ENCODE results near the gene ETV7.

Gene ETV7

DNA sequence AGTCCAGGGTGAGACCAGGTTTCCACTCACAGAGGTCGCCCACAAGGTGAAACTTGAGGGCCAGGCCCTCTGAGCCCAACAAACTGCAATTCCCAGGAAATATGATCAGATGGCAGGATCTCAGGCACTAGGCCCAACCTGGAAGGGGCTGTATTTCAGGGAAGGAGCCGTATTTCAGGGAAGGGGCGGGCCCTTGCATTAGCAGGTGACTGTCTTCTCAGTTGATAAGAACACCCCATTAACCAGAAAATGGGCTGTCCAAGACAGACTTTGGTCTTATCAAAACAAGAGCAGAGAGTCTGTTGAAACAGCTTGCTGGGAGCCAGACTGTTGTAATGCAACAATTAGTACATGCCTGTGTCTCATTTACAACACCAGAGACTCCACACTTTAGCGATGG lies 39.8 kb downstream of the ETV7 start:
- ChIA-PET POLR2A (no interaction called here), CTCF (interaction anchor here (0.8 kb wide), 1 partner anchor 14 kb away, joined by 3 read pairs; no protein-coding TSS in a partner anchor)
- no peak for DNase-seq (ENCODE audit: extremely low spot score)
- no peak for TF ChIP-seq NFRKB (IDR thresholded peaks at IDR 0.05)
- TF ChIP-seq, protein P1, sequence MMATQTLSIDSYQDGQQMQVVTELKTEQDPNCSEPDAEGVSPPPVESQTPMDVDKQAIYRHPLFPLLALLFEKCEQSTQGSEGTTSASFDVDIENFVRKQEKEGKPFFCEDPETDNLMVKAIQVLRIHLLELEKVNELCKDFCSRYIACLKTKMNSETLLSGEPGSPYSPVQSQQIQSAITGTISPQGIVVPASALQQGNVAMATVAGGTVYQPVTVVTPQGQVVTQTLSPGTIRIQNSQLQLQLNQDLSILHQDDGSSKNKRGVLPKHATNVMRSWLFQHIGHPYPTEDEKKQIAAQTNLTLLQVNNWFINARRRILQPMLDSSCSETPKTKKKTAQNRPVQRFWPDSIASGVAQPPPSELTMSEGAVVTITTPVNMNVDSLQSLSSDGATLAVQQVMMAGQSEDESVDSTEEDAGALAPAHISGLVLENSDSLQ (IDR thresholded peaks at IDR 0.05), result no peak

DNA sequence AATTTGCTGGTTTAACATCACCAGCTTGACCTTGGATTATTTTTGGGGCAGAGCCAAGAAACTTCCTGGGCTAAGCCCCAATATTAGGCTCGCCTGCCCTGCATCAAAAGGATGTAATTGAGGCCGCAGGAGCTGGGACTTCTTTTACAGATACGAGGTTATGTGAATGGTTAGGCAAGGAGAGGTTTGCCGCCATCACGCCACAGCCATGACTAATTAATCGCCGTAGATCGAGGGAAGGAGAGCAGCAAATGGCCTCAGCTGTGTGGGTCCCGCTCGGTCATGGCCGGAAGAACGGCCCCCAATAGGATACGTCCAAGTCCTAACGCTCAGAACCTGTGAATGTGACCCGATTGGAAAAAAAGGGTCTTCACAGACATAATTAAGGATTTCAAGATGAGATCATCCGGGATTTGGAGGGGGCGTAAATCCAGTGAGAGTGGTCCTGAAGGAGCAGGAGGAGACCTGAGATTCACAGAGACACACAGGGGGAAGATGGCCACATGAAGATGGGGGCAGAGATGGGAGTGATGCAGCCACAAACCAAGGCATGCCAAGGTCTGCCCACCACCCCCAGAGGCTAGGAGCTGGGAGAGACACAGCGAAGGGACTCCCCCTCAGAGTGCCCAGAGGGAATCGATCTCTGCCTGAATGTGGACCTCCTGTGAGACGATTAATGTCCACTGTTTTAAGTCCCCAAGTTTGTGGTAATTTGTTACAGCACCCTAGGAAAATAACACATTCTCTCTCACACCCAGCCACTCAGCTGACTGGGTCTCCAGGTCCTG lies 40.8 kb downstream of the ETV7 start:
- ChIA-PET POLR2A (no interaction called here), CTCF (interaction anchor here (0.8 to 1.1 kb wide), 2 partner anchors 12 to 15 kb away, joined by 3 read pairs; no protein-coding TSS in a partner anchor)
- TF ChIP-seq TARDBP (IDR thresholded peaks at IDR 0.05) (no peak), HDGF (IDR thresholded peaks at IDR 0.05; ENCODE audit: borderline replicate concordance) (no peak), ZNF384 (IDR thresholded peaks at IDR 0.05) (no peak), FOXA1 (IDR thresholded peaks at IDR 0.05) (no peak), SP1 (IDR thresholded peaks at IDR 0.05) (no peak), ELF4 (IDR thresholded peaks at IDR 0.05) (no peak), NFRKB (IDR thresholded peaks at IDR 0.05) (no peak), BHLHE40 (IDR thresholded peaks at IDR 0.05; ENCODE audit: borderline replicate concordance) (no peak)
- no peak for DNase-seq (ENCODE audit: extremely low spot score)

DNA sequence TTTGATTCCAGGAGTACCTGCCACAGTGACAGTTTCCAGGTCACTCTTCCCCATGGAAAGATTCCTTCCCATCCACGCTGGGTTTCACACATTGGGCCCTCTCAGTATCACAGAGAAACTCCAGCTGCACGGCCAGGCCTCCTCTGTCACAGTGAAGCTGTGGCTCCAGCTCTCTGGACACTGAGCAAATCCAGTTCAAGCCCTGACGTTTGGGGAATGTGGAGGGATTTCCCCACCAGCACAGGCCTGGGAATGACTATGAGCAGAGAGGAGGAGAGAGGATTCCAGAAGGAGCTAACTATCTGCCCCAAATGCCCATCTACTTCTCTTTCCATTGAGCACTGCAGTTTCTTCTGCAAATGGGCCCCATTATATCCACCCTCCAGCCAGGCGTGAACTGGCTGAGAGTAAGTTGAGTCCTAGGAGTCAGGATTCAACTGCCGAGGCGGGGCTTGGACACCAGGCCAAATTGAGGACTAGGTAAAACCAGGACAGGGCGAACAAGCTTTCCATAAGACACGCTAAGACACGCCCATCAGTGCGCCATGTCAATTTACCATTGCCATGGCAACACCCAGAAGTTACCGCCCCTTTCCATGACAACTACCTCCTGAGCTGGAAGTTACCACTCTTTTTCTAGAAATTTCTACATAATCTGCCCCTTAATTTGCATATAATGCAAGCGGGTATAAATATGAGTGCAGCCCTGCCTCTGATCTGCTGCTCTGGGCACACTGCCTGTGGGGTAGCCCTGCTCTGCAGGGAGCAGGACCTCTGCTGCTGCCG lies 41.6 kb downstream of the ETV7 start:
- POLR2A ChIA-PET, result no interaction called here
- TF ChIP-seq SUZ12 (IDR thresholded peaks at IDR 0.05) (no peak), TARDBP (IDR thresholded peaks at IDR 0.05) (no peak), HDGF (IDR thresholded peaks at IDR 0.05; ENCODE audit: borderline replicate concordance) (no peak), NFRKB (IDR thresholded peaks at IDR 0.05) (no peak), ARNT (IDR thresholded peaks at IDR 0.05) (no peak), FOXK2 (IDR thresholded peaks at IDR 0.05) (no peak), L3MBTL2 (conservative IDR thresholded peaks at IDR 0.05) (no peak)
- TF ChIP-seq, protein P1 (IDR thresholded peaks at IDR 0.05), result peak; percentile 66; the same call in 1 of the 2 replicates
- no peak for DNase-seq (ENCODE audit: extremely low spot score)
- CTCF ChIA-PET, result interaction anchor here (1.1 kb wide), 1 partner anchor 13 kb away, joined by 3 read pairs; no protein-coding TSS in a partner anchor

DNA sequence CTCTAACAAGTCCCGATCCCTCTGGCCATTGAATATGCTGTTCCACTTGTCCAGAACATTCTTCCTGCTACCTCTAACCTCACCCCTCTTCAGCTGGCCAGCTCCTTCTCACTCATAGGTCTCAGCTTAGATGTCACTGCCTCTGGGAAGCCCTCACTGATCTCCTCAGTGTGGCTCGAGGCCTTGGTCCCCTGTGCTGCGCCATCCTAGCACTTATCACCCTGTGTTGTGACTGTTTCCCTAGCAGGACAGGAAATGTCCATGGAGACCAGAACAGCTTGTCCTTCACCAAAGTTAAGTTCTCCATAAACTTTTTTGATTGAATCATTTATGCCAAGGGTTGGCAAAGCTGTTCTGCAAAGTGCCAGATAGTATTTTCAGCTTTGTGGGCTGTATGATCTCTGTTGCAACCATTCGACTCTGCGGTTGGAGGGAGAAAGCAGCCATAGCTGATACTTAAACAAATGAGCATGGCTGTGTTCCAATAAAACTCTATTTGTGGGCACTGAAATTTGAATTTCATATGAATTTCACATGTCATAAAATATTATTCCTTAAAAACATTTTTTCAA lies 44.3 kb downstream of the ETV7 start:
- CTCF ChIA-PET, result no interaction called here
- POLR2A ChIA-PET, result no interaction called here
- TF ChIP-seq SUZ12 (IDR thresholded peaks at IDR 0.05) (no peak), BHLHE40 (IDR thresholded peaks at IDR 0.05; ENCODE audit: borderline replicate concordance) (no peak), LEF1 (IDR thresholded peaks at IDR 0.05; ENCODE audit: borderline replicate concordance) (no peak), FOXK2 (IDR thresholded peaks at IDR 0.05) (no peak), NFRKB (IDR thresholded peaks at IDR 0.05) (no peak), SP1 (IDR thresholded peaks at IDR 0.05) (no peak), CTBP1 (IDR thresholded peaks at IDR 0.05; ENCODE audit: borderline replicate concordance) (no peak)
- TF ChIP-seq, protein P1 (IDR thresholded peaks at IDR 0.05), result no peak
- no peak for DNase-seq (ENCODE audit: extremely low spot score)

DNA sequence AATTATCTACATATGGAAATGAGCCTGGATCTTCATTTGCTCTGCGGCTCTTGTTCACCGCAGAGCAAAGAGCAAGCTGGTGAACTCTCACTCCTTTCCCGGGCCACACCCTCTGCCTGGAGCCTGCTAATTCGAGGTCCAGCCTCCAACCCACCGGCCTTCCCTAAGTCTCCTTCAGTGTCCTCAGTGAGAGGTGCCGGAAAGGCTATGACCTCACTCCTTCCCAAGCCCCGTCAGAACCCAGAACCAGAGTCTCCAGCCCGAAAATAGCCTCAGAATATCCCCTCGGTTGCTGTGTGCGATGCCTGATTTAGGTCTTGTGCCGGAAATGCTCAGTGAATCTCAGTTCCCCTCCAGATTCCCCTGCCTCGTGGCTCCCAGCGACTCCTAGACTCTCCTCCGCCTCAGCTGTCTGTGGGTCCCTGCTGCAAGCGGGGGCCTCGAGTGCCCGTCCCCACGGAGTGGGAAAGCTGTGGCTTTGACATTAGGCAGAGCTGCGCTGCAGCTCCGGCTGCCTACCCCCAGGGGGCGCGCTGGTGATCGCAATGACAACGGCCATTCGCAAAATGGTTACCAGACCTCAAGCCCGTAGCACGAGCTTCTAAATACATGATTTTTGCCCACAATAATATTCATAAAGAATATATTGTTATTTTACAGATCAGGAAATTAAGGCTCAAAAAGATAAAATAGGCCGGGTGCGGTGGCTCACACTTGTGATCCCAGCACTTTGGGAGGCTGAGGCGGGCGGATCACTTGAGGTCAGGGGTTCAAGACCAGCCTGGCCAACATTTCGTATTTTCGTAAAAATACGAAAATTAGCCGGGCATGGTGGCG lies 46.6 kb downstream of the ETV7 start:
- DNase-seq (ENCODE audit: extremely low spot score), result peak; percentile 86
- CTCF ChIA-PET, result interaction anchor here (0.6 to 1.8 kb wide), 15 partner anchors 10 to 162 kb away, joined by 3 to 19 read pairs (median 4); no protein-coding TSS in a partner anchor

DNA sequence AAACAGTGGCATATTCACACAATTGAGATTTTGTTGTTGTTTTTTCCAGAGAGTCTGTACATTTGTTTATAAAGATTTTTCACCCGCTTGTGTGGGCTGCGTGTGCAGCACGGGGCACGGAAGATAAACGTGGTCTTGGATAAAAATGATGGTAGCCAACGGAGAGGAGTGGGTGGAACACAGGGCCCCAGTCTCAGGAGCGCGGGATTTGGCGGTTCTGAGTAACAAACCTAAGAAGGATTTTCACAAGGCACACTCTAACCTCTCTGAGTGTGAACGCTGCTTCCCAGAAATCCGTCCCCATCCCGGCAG lies 47.2 kb downstream of the ETV7 start:
- ChIA-PET POLR2A (interaction anchor here (1.5 kb wide), 1 partner anchor 9 kb away, joined by 5 read pairs; no protein-coding TSS in a partner anchor), CTCF (interaction anchor here (0.7 to 1.8 kb wide), 6 partner anchors 10 to 31 kb away, joined by 3 to 19 read pairs (median 6); no protein-coding TSS in a partner anchor)
- no peak for TF ChIP-seq ZNF384 (IDR thresholded peaks at IDR 0.05)
- TF ChIP-seq, protein P1 (IDR thresholded peaks at IDR 0.05), result no peak
- no peak for TF ChIP-seq FOXM1 (IDR thresholded peaks at IDR 0.05; ENCODE audit: borderline replicate concordance)
- TF ChIP-seq ELF4 (IDR thresholded peaks at IDR 0.05), result no peak
- no peak for DNase-seq (ENCODE audit: extremely low spot score)

More for the DNA sequence above, 46.6 kb downstream of the ETV7 start:
- TF ChIP-seq L3MBTL2 (conservative IDR thresholded peaks at IDR 0.05) (peak; percentile 96), FOXK2 (IDR thresholded peaks at IDR 0.05) (no peak), NFRKB (IDR thresholded peaks at IDR 0.05) (0 out of 2 replicates have a peak, but pooled peaks have one; percentile 16)
- POLR2A ChIA-PET, result interaction anchor here (0.9 to 1.5 kb wide), 3 partner anchors 10 to 12 kb away, joined by 3 to 5 read pairs (median 3); no protein-coding TSS in a partner anchor

Measured in HEK293T (cell line).